Measurements from ENCODE around the gene PCSK5.

GRCh38 chr9:76188905-76189304, 298.4 kb downstream of the PCSK5 start:
- TF ChIP-seq ZNF274 (IDR thresholded peaks at IDR 0.05; ENCODE audit: low read depth, low read length), result no peak
- TF ChIP-seq YY1 (IDR thresholded peaks at IDR 0.05; ENCODE audit: insufficient read depth, insufficient read length), result no peak
